PC-3 (cell line): ENCODE measurements around the gene TNKS1BP1. TPM values are rescaled to one million over a fixed set of nuclear protein-coding genes. Genes with fewer than 3 reads are reported as not detected.
A peak's percentile ranks its signal among the peaks of the same experiment; 100 is the strongest.

Experiments
- ATAC-seq: fragments of 200-7000 bp; cut with Tn5 transposase; 2 replicates; pipeline ENCODE4 v1.9.1; 2020; ENCODE audit warnings: mild to moderate bottlenecking, moderate library complexity
- Bru-seq: library from RNA; stranded (reverse); fragments of 400-500 nt; gene quantifications from one replicate; lab custom pipeline; 2021; lab: Mats Ljungman, UMichigan
- BruChase-seq, 2 experiments: library from RNA; stranded (reverse); fragments of 400-500 nt; gene quantifications; one replicate each; lab custom pipeline; 2021; lab: Mats Ljungman, UMichigan
- BruUV-seq: library from RNA; stranded (reverse); fragments of 400-500 nt; replicated peaks from 2 replicates; lab custom pipeline; 2021; lab: Mats Ljungman, UMichigan
- CTCF ChIA-PET: fragments of 300-600 bp; sonication (Branson Sonifier 250); formaldehyde crosslinking; loops from one replicate; lab custom pipeline; 2022; ENCODE audit warnings: antibody characterized with exemption; lab: Charles Lee
- POLR2A ChIA-PET: fragments of 300-600 bp; sonication (Branson Sonifier 250); formaldehyde crosslinking; loops from one replicate; lab custom pipeline; 2022; ENCODE audit warnings: antibody characterized with exemption; ENCODE audit not compliant: unreplicated experiment; lab: Charles Lee
- DNase-seq: peaks from one replicate; pipeline ENCODE4 v3.0.0-alpha.2; 2015
- H2AFZ ChIP-seq: fragments of 300-600 bp; sonication (generic); 2 replicates; pipeline ENCODE4 v1.6.0; 2016; ENCODE audit warnings: antibody characterized with exemption, low read length
- H3F3A ChIP-seq: fragments of 300-600 bp; sonication (generic); one replicate; pipeline ENCODE4 v1.6.0; 2017; ENCODE audit warnings: antibody characterized with exemption, low read length, control low read depth, mild to moderate bottlenecking; ENCODE audit not compliant: unreplicated experiment
- H3K27ac ChIP-seq: fragments of 300-600 bp; sonication (generic); 2 replicates; pipeline ENCODE4 v1.5.1; 2016; ENCODE audit warnings: mild to moderate bottlenecking, low read length
- H3K27me3 ChIP-seq: fragments of 300-600 bp; sonication (generic); 2 replicates; pipeline ENCODE4 v1.6.1; 2016; ENCODE audit warnings: low read length, mixed read lengths
- H3K36me3 ChIP-seq: fragments of 300-600 bp; sonication (generic); 2 replicates; pipeline ENCODE4 v1.6.1; 2016; ENCODE audit warnings: low read depth, mixed run types, low read length, mixed read lengths
- H3K4me1 ChIP-seq: fragments of 300-600 bp; sonication (generic); 2 replicates; pipeline ENCODE4 v1.5.1; 2016; ENCODE audit warnings: low read length; ENCODE audit not compliant: insufficient read depth
- H3K4me2 ChIP-seq: fragments of 300-600 bp; sonication (generic); 2 replicates; pipeline ENCODE4 v1.6.0; 2016; ENCODE audit warnings: low read length
- H3K4me3 ChIP-seq: fragments of 300-600 bp; sonication (generic); 2 replicates; pipeline ENCODE4 v1.5.1; 2016; ENCODE audit warnings: mild to moderate bottlenecking, low read length, mixed read lengths
- H3K79me2 ChIP-seq: fragments of 300-600 bp; sonication (generic); 2 replicates; pipeline ENCODE4 v1.6.1; 2017; ENCODE audit warnings: low read length, mixed read lengths
- H3K9ac ChIP-seq: fragments of 300-600 bp; sonication (generic); 2 replicates; pipeline ENCODE4 v1.6.0; 2016; ENCODE audit warnings: mild to moderate bottlenecking, low read length
- H3K9me2 ChIP-seq: fragments of 300-600 bp; sonication (generic); replicated peaks from 2 replicates; pipeline ENCODE4 v1.6.1; 2016; ENCODE audit warnings: mixed run types, low read length, mixed read lengths
- H3K9me3 ChIP-seq: fragments of 300-600 bp; sonication (generic); 2 replicates; pipeline ENCODE4 v1.6.1; 2016; ENCODE audit warnings: low read length, mixed read lengths
- H4K20me1 ChIP-seq: fragments of 300-600 bp; sonication (generic); 2 replicates; pipeline ENCODE4 v1.6.1; 2016; ENCODE audit warnings: low read length, mixed read lengths
- EZH2 ChIP-seq: fragments of 300-600 bp; sonication (generic); IDR thresholded peaks from one replicate; pipeline ENCODE4 v1.6.1; 2017; ENCODE audit warnings: antibody characterized with exemption, mild to moderate bottlenecking, low read length; ENCODE audit not compliant: unreplicated experiment
- EZH2phosphoT487 ChIP-seq: fragments of 300-600 bp; sonication (generic); IDR thresholded peaks from 2 replicates; pipeline ENCODE4 v1.6.1; 2018; ENCODE audit warnings: mild to moderate bottlenecking, antibody characterized with exemption, low read length, borderline replicate concordance
- intact Hi-C: fragments of 100-400 bp; cut with micrococcal nuclease; formaldehyde crosslinking; loops from 2 replicates; pipeline ENCODE4 v1.9.0; 2023
- long read RNA-seq: library from polyadenylated mRNA; unstranded; transcript quantifications from one replicate; pipeline ENCODE4 v2.0.0, GENCODE V29; 2021; ENCODE audit not compliant: unreplicated experiment
- total RNA-seq: library from RNA; depleted of rRNA; stranded (reverse); fragments of >200 nt; gene quantifications from 2 replicates; pipeline ENCODE4 v1.2.3, GENCODE V29; 2014; rRNA removed
- TF ChIP-seq, protein P1 (sequence below): fragments of 300-600 bp; sonication (generic); conservative IDR thresholded peaks from 2 replicates; pipeline ENCODE4 v1.5.1; 2017; ENCODE audit warnings: antibody characterized with exemption, low read depth, mild to moderate bottlenecking, low read length

The TNKS1BP1 gene, protein sequence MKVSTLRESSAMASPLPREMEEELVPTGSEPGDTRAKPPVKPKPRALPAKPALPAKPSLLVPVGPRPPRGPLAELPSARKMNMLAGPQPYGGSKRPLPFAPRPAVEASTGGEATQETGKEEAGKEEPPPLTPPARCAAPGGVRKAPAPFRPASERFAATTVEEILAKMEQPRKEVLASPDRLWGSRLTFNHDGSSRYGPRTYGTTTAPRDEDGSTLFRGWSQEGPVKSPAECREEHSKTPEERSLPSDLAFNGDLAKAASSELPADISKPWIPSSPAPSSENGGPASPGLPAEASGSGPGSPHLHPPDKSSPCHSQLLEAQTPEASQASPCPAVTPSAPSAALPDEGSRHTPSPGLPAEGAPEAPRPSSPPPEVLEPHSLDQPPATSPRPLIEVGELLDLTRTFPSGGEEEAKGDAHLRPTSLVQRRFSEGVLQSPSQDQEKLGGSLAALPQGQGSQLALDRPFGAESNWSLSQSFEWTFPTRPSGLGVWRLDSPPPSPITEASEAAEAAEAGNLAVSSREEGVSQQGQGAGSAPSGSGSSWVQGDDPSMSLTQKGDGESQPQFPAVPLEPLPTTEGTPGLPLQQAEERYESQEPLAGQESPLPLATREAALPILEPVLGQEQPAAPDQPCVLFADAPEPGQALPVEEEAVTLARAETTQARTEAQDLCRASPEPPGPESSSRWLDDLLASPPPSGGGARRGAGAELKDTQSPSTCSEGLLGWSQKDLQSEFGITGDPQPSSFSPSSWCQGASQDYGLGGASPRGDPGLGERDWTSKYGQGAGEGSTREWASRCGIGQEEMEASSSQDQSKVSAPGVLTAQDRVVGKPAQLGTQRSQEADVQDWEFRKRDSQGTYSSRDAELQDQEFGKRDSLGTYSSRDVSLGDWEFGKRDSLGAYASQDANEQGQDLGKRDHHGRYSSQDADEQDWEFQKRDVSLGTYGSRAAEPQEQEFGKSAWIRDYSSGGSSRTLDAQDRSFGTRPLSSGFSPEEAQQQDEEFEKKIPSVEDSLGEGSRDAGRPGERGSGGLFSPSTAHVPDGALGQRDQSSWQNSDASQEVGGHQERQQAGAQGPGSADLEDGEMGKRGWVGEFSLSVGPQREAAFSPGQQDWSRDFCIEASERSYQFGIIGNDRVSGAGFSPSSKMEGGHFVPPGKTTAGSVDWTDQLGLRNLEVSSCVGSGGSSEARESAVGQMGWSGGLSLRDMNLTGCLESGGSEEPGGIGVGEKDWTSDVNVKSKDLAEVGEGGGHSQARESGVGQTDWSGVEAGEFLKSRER (N-terminal part only)
- total RNA-seq: 89.6 and 143 TPM in 2 replicates
- Bru-seq, nascent RNA: percentile 92 among the genes with signal in this experiment
- BruChase-seq, experiment 1, labeled RNA remaining after a 6-hour chase: percentile 96 among the genes with signal in this experiment
- percentile 97 among the genes with signal in this experiment for BruChase-seq, experiment 2, labeled RNA remaining after a 2-hour chase
- long read RNA-seq, full-length matches to known transcripts: 56 of 215 reads
- long read RNA-seq, partial matches to known transcripts: 106 of 215 reads
- long read RNA-seq, other reads (novel, unspliced or antisense): 53 of 215 reads

DNA sequence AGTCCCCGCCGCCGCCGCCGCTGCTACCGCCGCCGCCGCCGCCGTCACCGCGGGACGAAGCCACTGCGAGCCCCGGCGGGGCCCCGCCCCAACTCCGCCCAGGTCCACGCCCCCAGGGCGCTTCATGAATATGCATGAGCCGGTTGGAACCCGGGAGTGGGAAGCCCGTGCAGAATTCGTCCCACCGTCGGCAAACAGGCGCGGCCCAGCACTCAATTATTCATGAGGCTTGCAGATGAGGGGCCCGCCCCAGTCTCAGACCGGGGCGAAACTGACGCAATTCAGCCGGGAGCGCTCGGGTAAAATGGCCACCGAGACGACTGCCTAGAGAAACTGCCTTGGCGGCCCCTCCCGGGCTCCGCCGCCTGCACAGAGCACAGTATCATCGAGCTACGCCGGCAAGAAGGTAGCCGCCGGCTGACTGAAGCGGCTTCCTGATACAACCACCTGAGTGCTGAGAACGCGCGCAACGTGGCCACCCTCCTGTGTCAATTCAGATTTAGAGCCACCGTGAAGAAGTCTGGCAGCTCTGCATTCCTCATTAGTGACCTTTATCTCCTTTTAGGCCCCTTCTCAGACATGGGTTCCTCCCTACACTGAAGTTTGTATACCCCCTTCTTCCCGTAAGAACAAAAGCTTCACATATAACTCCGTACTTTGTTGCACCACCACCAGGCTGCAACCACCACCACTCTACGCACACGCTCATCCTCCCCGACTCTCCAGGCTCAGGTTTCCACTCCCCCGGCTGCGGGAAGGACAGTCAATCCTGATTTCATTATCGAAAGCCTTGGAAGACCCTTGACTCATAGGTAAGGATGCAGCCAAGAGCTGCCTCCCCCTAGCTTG, at the start of gene TNKS1BP1:
TNKS1BP1 (minus strand) TSS at position 67 of the 849 bp plus-strand sequence. CDS start 3,067 bp downstream, outside the sequence.
- TSS peak; percentile 97 for BruUV-seq
- H3K4me2 ChIP-seq: peak within 1 kb of the TSS; percentile 93
- H3K79me2 ChIP-seq: peaks cover 34% of the 10 kb centered on the region
- ChIA-PET POLR2A (interaction anchor here (0.6 to 1.1 kb wide), 3 partner anchors 14 to 319 kb away, joined by 3 to 4 read pairs (median 3); no protein-coding TSS in a partner anchor), CTCF (interaction anchor here (0.8 kb wide), 1 partner anchor 21 kb away, joined by 3 read pairs; no protein-coding TSS in a partner anchor)
- peak within 1 kb of the TSS; percentile 85 for H3K27ac ChIP-seq
- H3K9ac ChIP-seq: peak within 1 kb of the TSS; percentile 72
- TF ChIP-seq EZH2phosphoT487 (no peak), EZH2 (no peak)
- TF ChIP-seq, protein P1, sequence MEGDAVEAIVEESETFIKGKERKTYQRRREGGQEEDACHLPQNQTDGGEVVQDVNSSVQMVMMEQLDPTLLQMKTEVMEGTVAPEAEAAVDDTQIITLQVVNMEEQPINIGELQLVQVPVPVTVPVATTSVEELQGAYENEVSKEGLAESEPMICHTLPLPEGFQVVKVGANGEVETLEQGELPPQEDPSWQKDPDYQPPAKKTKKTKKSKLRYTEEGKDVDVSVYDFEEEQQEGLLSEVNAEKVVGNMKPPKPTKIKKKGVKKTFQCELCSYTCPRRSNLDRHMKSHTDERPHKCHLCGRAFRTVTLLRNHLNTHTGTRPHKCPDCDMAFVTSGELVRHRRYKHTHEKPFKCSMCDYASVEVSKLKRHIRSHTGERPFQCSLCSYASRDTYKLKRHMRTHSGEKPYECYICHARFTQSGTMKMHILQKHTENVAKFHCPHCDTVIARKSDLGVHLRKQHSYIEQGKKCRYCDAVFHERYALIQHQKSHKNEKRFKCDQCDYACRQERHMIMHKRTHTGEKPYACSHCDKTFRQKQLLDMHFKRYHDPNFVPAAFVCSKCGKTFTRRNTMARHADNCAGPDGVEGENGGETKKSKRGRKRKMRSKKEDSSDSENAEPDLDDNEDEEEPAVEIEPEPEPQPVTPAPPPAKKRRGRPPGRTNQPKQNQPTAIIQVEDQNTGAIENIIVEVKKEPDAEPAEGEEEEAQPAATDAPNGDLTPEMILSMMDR: no peak
- peak within 1 kb of the TSS; percentile 72 for H2AFZ ChIP-seq
- H3K27me3 ChIP-seq: no peaks in the 10 kb centered on the region
- H3K36me3 ChIP-seq: peaks cover 44% of the 10 kb centered on the region
- H3K9me2 ChIP-seq: no peaks in the 10 kb centered on the region
- ATAC-seq: peak; percentile 64
- DNase-seq: peak; percentile 98
- peaks cover 53% of the 10 kb centered on the region for H3K4me1 ChIP-seq
- H3K4me3 ChIP-seq: peak within 1 kb of the TSS; percentile 85
- H3K9me3 ChIP-seq: no peaks in the 10 kb centered on the region
- peaks cover 7% of the 10 kb centered on the region for H3F3A ChIP-seq
- peaks cover 13% of the 10 kb centered on the region; the same call in 1 of the 2 replicates for H4K20me1 ChIP-seq
- intact Hi-C loops: loop anchor here (1.0 to 5.0 kb wide), 2 partner anchors 10 to 1252 kb away; partner anchors contain the start of genes LPXN, SSRP1 and ZFP91

GRCh38 chr11:57373146-57373545, 48.4 kb upstream of the TNKS1BP1 start:
- ChIA-PET POLR2A (no interaction called here), CTCF (no interaction called here)
- H3K4me1 ChIP-seq: peaks cover 7% of the 10 kb centered on the region; the same call in 1 of the 2 replicates
- no peaks in the 10 kb centered on the region for H3K36me3 ChIP-seq
- no peak overlapping the region for H3K9ac ChIP-seq
- no peak overlapping the region for H2AFZ ChIP-seq
- no peak overlapping the region for H3K4me2 ChIP-seq
- no peaks in the 10 kb centered on the region for H3F3A ChIP-seq
- TF ChIP-seq, protein P1: no peak
- no peak for TF ChIP-seq EZH2phosphoT487
- TF ChIP-seq EZH2: no peak
- intact Hi-C loops: no loop called here
- no peaks in the 10 kb centered on the region for H3K27me3 ChIP-seq
- ATAC-seq (no peak), DNase-seq (no peak)
- no peaks in the 10 kb centered on the region for H3K9me3 ChIP-seq
- no TSS peak for BruUV-seq
- H4K20me1 ChIP-seq: no peaks in the 10 kb centered on the region
- no peaks in the 10 kb centered on the region for H3K9me2 ChIP-seq
- H3K79me2 ChIP-seq: no peaks in the 10 kb centered on the region
- H3K27ac ChIP-seq: no peak overlapping the region
- no peak overlapping the region for H3K4me3 ChIP-seq
